HepG2 (cell line): Measurements from ENCODE around the gene PLIN5. TPM values are rescaled to one million over a fixed set of nuclear protein-coding genes. Genes with fewer than 3 reads are reported as not detected.
A peak's percentile ranks its signal among the peaks of the same experiment; 100 is the strongest.

ENCODE experiments used
- HMG20B ChIP-seq: conservative IDR thresholded peaks from 2 replicates; pipeline ENCODE4 v1.6.1; 2016; ENCODE audit warnings: missing genetic modification reagents, missing compliant biosample characterization
- KDM1A ChIP-seq: IDR thresholded peaks from 2 replicates; pipeline ENCODE4 v1.6.1; 2016; ENCODE audit warnings: missing compliant biosample characterization
- KLF11 ChIP-seq: IDR thresholded peaks from 2 replicates; pipeline ENCODE4 v1.6.1; 2016; ENCODE audit warnings: missing compliant biosample characterization
- MAFK ChIP-seq, 2 experiments: IDR thresholded peaks in 1 of 2; conservative IDR thresholded peaks in 1 of 2; 2 replicates each; pipeline ENCODE4 v1.6.1; 2011; ENCODE audit warnings: improper control_type of control experiment in 2 of 2, low read length in 2 of 2
- NFKB2 ChIP-seq: sonication (generic); formaldehyde crosslinking; IDR thresholded peaks from 2 replicates; pipeline ENCODE4 v1.4.0; 2020; ENCODE audit warnings: missing genetic modification reagents, borderline replicate concordance
- NR2F6 ChIP-seq, 2 experiments: IDR thresholded peaks; 2 replicates each; pipeline ENCODE4 v1.6.1; 2016; ENCODE audit warnings: antibody characterized with exemption in 1 of 2, mild to moderate bottlenecking in 1 of 2
- POLR2A ChIP-seq, 2 experiments: IDR thresholded peaks; 2 replicates each; pipeline ENCODE4 v1.6.1; 2011; ENCODE audit warnings: low read depth in 2 of 2, low read length in 2 of 2, mild to moderate bottlenecking in 1 of 2, moderate library complexity in 1 of 2; ENCODE audit not compliant: insufficient read depth in 1 of 2
- SETDB1 ChIP-seq: sonication (generic); formaldehyde crosslinking; IDR thresholded peaks from 2 replicates; pipeline ENCODE4 v1.5.1; 2020; ENCODE audit warnings: missing genetic modification reagents, mild to moderate bottlenecking, borderline replicate concordance
- SIX4 ChIP-seq: sonication (generic); formaldehyde crosslinking; IDR thresholded peaks from 2 replicates; pipeline ENCODE4 v1.4.0; 2020; ENCODE audit warnings: missing genetic modification reagents
- TBL1XR1 ChIP-seq: fragments of 150-350 bp; IDR thresholded peaks from 2 replicates; pipeline ENCODE4 v1.6.1; 2014; ENCODE audit warnings: borderline replicate concordance, low read length; ENCODE audit not compliant: partially characterized antibody
- U2AF1 ChIP-seq: fragments of 200-400 bp; formaldehyde crosslinking; optimal IDR thresholded peaks from 2 replicates; pipeline ENCODE3; 2017; ENCODE audit warnings: mild to moderate bottlenecking, low read depth, low read length
- ZMYM4 ChIP-seq: sonication (generic); formaldehyde crosslinking; IDR thresholded peaks from 2 replicates; pipeline ENCODE4 v1.8.1; 2023; ENCODE audit warnings: mild to moderate bottlenecking, missing genetic modification reagents
- polyA plus RNA-seq, 8 experiments: library from polyadenylated mRNA; depleted of rRNA in 3 of 8; stranded (reverse) in 7 of 8; unstranded in 1 of 8; fragments of >200 nt; fragmentation: Illumina TruSeq in 4 of 8; extraction: Trizol in 4 of 8; gene quantifications; 2 replicates each; pipeline versions ENCODE4 v1.2.1 to v1.2.3, GENCODE V29; 2011 to 2016; ENCODE audit warnings: low read depth in 4 of 8, missing spikeins in 1 of 8, mixed read lengths in 1 of 8; ENCODE audit not compliant: insufficient read depth in 1 of 8
- total RNA-seq, 5 experiments: library from RNA; depleted of rRNA; stranded (reverse); fragments of >200 nt; fragmentation: Illumina TruSeq; extraction: Trizol; gene quantifications; 2 replicates each; pipeline ENCODE4 v1.2.3, GENCODE V29; 2016; ENCODE audit warnings: low read depth in 1 of 5
- TF ChIP-seq, protein P1 (sequence below): IDR thresholded peaks from 2 replicates; pipeline ENCODE4 v1.6.1; 2016; ENCODE audit warnings: missing compliant biosample characterization, missing genetic modification reagents, borderline replicate concordance
- TF ChIP-seq, protein P2 (sequence below): IDR thresholded peaks from 2 replicates; pipeline ENCODE4 v1.6.1; 2016; ENCODE audit warnings: mild to moderate bottlenecking, missing biosample characterization, missing genetic modification reagents
- TF ChIP-seq, protein P3 (sequence below): sonication (generic); formaldehyde crosslinking; IDR thresholded peaks from 2 replicates; pipeline ENCODE4 v1.9.0; 2021; ENCODE audit warnings: missing genetic modification reagents, borderline replicate concordance
- TF ChIP-seq, protein P4 (sequence below): sonication (generic); formaldehyde crosslinking; IDR thresholded peaks from 2 replicates; pipeline ENCODE4 v1.5.1; 2020; ENCODE audit warnings: missing genetic modification reagents, mild to moderate bottlenecking, borderline replicate concordance
- TF ChIP-seq, protein P5 (sequence below), 2 experiments: sonication (generic) in 1 of 2; formaldehyde crosslinking in 1 of 2; IDR thresholded peaks; 2 replicates each; pipeline versions ENCODE4 v1.4.0 to v1.6.1; 2016 to 2020; ENCODE audit warnings: borderline replicate concordance in 1 of 2, low read depth in 1 of 2, mild to moderate bottlenecking in 1 of 2, missing genetic modification reagents in 1 of 2
- TF ChIP-seq, protein P6 (sequence below): IDR thresholded peaks from 2 replicates; pipeline ENCODE4 v1.6.1; 2016; ENCODE audit warnings: low read depth, borderline replicate concordance

The PLIN5 gene
- total and polyA plus RNA-seq, 2 of the 13 experiments (the other 11 are each of a cell fraction or from before 2014, with no cell fraction given): 1.8 to 4.8 TPM

DNA sequence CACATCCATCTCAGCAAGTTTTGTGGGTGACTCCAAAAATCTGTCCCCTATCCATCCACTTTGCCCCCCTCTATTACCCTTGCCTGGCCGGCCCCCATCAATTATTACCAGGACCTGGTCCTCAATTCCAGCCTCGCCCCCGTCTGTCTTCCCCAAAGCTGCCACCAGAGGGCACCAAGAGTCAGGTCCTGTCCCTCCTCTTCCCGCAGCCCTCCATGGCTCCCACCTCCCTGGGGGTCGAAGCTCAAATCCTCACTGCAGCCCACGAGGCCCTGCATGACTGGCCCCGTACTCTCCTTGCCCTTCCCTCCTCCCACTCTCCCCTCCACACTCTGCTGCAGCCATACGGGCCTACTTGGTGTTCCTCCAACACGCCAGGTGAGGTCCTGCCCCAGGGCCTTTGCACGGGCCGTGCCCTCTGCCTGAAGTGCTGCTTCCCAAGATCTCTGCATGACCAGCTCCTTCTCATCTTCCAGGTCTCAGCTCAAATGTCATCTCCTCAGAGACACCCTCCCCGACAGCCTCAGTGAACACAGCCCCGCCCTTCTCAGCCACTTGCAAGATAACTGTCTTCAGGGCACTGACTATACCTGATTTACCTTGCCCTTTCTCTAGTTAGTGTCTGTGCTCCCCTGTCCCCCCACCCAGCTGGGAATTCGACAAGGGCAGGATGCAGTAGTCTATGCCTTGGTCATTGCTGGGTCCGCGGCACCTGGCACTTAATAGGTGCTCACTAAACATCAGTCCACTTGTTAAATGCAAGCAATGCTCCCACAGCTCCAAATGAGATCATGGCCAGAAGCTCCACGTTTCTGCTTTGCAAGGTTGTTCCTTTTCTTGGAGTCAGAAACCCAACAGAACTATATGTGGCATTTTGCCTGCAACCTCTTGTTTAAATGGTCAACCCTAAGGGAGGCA is 41.3 kb upstream of the PLIN5 start (continued):
- TF ChIP-seq, protein P1, sequence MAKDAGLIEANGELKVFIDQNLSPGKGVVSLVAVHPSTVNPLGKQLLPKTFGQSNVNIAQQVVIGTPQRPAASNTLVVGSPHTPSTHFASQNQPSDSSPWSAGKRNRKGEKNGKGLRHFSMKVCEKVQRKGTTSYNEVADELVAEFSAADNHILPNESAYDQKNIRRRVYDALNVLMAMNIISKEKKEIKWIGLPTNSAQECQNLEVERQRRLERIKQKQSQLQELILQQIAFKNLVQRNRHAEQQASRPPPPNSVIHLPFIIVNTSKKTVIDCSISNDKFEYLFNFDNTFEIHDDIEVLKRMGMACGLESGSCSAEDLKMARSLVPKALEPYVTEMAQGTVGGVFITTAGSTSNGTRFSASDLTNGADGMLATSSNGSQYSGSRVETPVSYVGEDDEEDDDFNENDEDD (CRISPR knock-in tag): peak; percentile 39; the same call in 1 of the 2 replicates
- TF ChIP-seq, protein P2, sequence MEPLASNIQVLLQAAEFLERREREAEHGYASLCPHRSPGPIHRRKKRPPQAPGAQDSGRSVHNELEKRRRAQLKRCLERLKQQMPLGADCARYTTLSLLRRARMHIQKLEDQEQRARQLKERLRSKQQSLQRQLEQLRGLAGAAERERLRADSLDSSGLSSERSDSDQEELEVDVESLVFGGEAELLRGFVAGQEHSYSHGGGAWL (CRISPR knock-in tag): no peak
- TF ChIP-seq, protein P3, sequence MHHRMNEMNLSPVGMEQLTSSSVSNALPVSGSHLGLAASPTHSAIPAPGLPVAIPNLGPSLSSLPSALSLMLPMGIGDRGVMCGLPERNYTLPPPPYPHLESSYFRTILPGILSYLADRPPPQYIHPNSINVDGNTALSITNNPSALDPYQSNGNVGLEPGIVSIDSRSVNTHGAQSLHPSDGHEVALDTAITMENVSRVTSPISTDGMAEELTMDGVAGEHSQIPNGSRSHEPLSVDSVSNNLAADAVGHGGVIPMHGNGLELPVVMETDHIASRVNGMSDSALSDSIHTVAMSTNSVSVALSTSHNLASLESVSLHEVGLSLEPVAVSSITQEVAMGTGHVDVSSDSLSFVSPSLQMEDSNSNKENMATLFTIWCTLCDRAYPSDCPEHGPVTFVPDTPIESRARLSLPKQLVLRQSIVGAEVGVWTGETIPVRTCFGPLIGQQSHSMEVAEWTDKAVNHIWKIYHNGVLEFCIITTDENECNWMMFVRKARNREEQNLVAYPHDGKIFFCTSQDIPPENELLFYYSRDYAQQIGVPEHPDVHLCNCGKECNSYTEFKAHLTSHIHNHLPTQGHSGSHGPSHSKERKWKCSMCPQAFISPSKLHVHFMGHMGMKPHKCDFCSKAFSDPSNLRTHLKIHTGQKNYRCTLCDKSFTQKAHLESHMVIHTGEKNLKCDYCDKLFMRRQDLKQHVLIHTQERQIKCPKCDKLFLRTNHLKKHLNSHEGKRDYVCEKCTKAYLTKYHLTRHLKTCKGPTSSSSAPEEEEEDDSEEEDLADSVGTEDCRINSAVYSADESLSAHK (CRISPR knock-in tag): no peak
- TF ChIP-seq U2AF1 (peak; percentile 39), KLF11 (CRISPR knock-in tag) (no peak), MAFK (conservative IDR thresholded peaks at IDR 0.05 in 1 of 2, IDR thresholded peaks at IDR 0.05 in 1 of 2; ENCODE audit: low read length in 2 of 2) (no peak), POLR2A (IDR thresholded peaks at IDR 0.05; ENCODE audit: insufficient read depth in 1 of 2, low read depth in 2 of 2, low read length in 2 of 2) (0 out of 4 replicates have a peak, but pooled peaks of 1 of the 2 experiments have one; percentile 27), KDM1A (CRISPR knock-in tag) (peak; percentile 78; the same call in 1 of the 2 replicates), SETDB1 (CRISPR knock-in tag) (no peak), NR2F6 (IDR thresholded peaks at IDR 0.05) (no peak), NR2F6 (CRISPR knock-in tag; IDR thresholded peaks at IDR 0.05) (peak; percentile 25; the same call in 1 of the 2 replicates), SIX4 (CRISPR knock-in tag) (no peak), HMG20B (no peak), ZMYM4 (CRISPR knock-in tag) (0 out of 2 replicates have a peak, but pooled peaks have one; percentile 25), NFKB2 (CRISPR knock-in tag) (0 out of 2 replicates have a peak, but pooled peaks have one; percentile 11), TBL1XR1 (no peak)
- TF ChIP-seq, protein P4, sequence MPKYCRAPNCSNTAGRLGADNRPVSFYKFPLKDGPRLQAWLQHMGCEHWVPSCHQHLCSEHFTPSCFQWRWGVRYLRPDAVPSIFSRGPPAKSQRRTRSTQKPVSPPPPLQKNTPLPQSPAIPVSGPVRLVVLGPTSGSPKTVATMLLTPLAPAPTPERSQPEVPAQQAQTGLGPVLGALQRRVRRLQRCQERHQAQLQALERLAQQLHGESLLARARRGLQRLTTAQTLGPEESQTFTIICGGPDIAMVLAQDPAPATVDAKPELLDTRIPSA (CRISPR knock-in tag): no peak
- TF ChIP-seq, protein P5, sequence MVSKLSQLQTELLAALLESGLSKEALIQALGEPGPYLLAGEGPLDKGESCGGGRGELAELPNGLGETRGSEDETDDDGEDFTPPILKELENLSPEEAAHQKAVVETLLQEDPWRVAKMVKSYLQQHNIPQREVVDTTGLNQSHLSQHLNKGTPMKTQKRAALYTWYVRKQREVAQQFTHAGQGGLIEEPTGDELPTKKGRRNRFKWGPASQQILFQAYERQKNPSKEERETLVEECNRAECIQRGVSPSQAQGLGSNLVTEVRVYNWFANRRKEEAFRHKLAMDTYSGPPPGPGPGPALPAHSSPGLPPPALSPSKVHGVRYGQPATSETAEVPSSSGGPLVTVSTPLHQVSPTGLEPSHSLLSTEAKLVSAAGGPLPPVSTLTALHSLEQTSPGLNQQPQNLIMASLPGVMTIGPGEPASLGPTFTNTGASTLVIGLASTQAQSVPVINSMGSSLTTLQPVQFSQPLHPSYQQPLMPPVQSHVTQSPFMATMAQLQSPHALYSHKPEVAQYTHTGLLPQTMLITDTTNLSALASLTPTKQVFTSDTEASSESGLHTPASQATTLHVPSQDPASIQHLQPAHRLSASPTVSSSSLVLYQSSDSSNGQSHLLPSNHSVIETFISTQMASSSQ (IDR thresholded peaks at IDR 0.05; ENCODE audit: low read depth): no peak
- TF ChIP-seq, protein P5 (CRISPR knock-in tag; IDR thresholded peaks at IDR 0.05; ENCODE audit: borderline replicate concordance): peak; percentile 33; the same call in 1 of the 2 replicates
- TF ChIP-seq, protein P6, sequence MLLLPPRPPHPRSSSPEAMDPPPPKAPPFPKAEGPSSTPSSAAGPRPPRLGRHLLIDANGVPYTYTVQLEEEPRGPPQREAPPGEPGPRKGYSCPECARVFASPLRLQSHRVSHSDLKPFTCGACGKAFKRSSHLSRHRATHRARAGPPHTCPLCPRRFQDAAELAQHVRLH (CRISPR knock-in tag): peak; percentile 56; the same call in 1 of the 2 replicates
